RWPE2 (cell line): ENCODE measurements around the gene JAZF1.

ENCODE experiments used
- ATAC-seq: fragments of 200-7000 bp; cut with Tn5 transposase; 3 replicates; pipeline ENCODE4 v1.9.1; 2021; ENCODE audit warnings: low read depth
- DNase-seq: peaks from one replicate; pipeline ENCODE4 v3.0.0-alpha.2; 2020; ENCODE audit warnings: low spot score
- H3K27ac ChIP-seq: fragments of 450-650 bp; 2 replicates; pipeline ENCODE4 v1.5.1; 2017; ENCODE audit warnings: mild to moderate bottlenecking; ENCODE audit not compliant: poor library complexity, severe bottlenecking
- H3K27me3 ChIP-seq: fragments of 250-450 bp; sonication (Bioruptor Pico); 2 replicates; pipeline ENCODE4 v1.5.1; 2021; ENCODE audit warnings: mild to moderate bottlenecking, moderate library complexity; ENCODE audit not compliant: insufficient read depth, poor library complexity, severe bottlenecking
- H3K36me3 ChIP-seq: fragments of 250-450 bp; sonication (Bioruptor Pico); 2 replicates; pipeline ENCODE4 v1.5.1; 2020; ENCODE audit warnings: low read depth, mild to moderate bottlenecking, moderate library complexity
- H3K4me1 ChIP-seq: fragments of 250-450 bp; sonication (Bioruptor Pico); 2 replicates; pipeline ENCODE4 v1.5.1; 2021; ENCODE audit warnings: mild to moderate bottlenecking, moderate library complexity; ENCODE audit not compliant: insufficient read depth, poor library complexity, severe bottlenecking
- H3K4me3 ChIP-seq: fragments of 250-450 bp; sonication (Bioruptor Pico); 2 replicates; pipeline ENCODE4 v1.5.1; 2021; ENCODE audit warnings: mild to moderate bottlenecking, moderate library complexity; ENCODE audit not compliant: severe bottlenecking
- H3K9me3 ChIP-seq: fragments of 250-450 bp; sonication (Bioruptor Pico); 2 replicates; pipeline ENCODE4 v1.5.1; 2021; ENCODE audit warnings: mild to moderate bottlenecking, moderate library complexity; ENCODE audit not compliant: severe bottlenecking
- TF ChIP-seq, protein P1 (sequence below): fragments of 450-650 bp; IDR thresholded peaks from one replicate; pipeline ENCODE4 v1.5.1; 2017; ENCODE audit warnings: mild to moderate bottlenecking, moderate library complexity; ENCODE audit not compliant: poor library complexity, severe bottlenecking

Gene JAZF1

DNA sequence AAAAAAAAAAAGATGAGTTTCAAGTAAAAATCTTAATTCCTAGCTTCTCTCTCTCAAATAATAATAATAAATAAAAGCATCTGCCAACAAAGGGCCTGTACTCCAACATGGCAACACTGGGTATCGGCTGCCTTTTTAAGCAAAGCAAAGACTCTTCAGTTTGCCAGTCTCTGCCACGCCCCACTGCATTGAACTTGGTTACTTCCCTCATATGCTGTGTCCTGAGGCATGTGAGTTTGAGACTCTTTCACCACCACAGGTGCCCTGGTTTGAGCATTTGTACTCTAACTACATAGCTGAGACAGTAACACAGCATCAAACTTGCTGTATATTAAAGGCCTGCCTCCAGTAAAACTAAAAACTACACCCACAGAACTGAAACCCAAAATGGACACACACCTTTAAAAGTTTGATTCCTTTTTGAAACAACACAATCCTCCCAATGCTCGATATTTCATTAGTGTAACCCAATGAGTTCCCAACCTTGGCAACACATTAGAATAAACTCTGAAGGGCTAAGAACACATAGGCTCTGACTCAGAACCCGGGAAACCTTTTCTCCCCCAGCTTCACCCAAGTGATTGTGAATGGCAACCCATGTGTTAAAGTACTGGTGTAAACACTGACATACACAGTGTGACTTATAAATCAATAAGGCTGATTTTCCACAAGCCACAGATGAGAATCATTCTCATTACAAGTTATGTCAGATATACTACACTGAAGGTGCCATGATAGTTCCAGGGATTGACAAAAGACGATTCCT lies 12.0 kb downstream of the JAZF1 start:
- Histone ChIP-seq H3K27me3 (no peaks in the 10 kb centered on the region), H3K9me3 (no peaks in the 10 kb centered on the region), H3K4me3 (no peak overlapping the region), H3K27ac (no peak overlapping the region), H3K36me3 (peaks cover 7% of the 10 kb centered on the region; the same call in 1 of the 2 replicates), H3K4me1 (peaks cover 17% of the 10 kb centered on the region)
- DNase-seq (no peak), ATAC-seq (no peak)
- TF ChIP-seq, protein P1, sequence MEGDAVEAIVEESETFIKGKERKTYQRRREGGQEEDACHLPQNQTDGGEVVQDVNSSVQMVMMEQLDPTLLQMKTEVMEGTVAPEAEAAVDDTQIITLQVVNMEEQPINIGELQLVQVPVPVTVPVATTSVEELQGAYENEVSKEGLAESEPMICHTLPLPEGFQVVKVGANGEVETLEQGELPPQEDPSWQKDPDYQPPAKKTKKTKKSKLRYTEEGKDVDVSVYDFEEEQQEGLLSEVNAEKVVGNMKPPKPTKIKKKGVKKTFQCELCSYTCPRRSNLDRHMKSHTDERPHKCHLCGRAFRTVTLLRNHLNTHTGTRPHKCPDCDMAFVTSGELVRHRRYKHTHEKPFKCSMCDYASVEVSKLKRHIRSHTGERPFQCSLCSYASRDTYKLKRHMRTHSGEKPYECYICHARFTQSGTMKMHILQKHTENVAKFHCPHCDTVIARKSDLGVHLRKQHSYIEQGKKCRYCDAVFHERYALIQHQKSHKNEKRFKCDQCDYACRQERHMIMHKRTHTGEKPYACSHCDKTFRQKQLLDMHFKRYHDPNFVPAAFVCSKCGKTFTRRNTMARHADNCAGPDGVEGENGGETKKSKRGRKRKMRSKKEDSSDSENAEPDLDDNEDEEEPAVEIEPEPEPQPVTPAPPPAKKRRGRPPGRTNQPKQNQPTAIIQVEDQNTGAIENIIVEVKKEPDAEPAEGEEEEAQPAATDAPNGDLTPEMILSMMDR: no peak

DNA sequence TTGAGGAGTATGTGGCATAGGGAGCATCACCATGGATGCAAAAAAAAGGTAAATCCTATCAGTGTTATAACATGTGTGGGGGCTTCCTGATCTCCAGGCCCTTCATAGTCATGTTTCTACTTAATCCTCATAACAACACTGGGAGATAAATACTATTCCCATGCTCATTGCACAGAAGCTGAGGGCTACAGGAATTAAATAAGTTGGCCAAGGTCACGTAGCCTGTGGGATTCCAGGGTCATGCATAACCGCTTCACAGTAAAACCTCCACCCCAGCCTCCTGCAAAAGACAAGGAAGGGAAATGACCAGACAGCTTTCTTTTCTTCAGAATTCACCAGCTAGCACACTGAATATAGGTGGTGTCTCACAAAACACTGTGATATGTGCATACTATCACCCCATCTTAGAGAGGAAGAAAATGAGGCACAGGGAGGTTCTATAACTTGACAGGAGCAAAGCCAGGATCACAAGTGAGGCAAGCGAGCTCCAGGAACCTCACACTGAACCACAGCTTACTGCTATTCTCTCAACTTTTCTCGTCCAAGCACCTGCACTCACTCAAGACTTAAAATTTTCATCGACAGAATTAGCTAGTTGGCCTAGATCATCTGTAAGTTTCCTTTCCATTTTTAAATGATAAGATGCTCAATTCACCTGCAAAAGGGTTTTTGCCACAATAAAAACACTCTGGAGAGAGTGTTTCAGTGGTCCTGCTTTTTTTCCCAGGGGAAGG lies 13.4 kb downstream of the JAZF1 start:
- TF ChIP-seq, protein P1: no peak
- Histone ChIP-seq H3K27me3 (no peaks in the 10 kb centered on the region), H3K27ac (peak overlapping the region; percentile 49), H3K4me3 (no peak overlapping the region), H3K4me1 (peaks cover 17% of the 10 kb centered on the region), H3K9me3 (no peaks in the 10 kb centered on the region), H3K36me3 (peaks cover 4% of the 10 kb centered on the region; the same call in 1 of the 2 replicates)
- no peak for ATAC-seq
- no peak for DNase-seq

DNA sequence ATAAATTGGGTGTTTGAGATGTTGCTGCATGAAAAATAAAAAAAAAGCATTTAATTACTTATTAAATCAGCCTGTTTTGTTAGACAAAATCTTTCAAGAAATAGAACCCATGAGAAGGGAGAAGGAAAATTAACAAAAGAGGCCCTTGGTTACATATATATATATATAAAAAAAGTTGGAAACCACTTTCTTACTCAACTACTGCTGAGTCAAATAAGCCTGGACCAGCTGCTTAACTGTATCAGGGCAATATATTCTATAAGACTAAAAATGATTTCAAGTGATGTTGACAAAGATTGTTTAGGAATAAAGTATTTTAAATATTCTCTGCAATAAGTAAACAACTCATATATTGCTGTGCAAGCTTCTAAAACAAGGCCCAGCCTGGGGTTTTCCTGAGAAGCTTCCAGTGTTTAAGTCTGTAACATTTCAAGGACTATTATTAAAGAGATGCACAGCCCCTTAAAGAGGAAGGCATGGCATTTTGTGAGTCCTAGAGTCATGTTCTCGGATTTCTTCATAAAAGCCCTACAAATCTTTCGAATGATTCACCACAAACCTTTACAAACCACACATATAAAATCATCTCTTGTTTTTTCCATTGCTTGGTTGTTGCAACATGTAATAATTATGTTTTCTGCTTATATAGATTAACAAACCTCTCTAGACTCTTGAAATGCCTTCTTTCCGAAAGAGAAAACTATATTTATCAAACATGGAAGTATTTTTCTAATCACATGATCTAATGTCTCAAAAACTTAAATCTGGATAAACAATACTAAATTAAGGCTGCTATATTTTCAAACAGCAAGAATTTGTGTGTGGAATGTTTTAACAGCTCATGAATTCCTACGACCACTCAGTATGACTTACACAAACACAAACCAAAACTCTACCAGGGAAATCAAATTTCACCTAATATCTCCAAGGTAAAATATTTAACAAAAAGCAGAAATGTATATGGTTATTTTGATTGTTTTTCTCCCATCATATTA lies 14.3 kb downstream of the JAZF1 start:
- H3K36me3 ChIP-seq: peaks cover 4% of the 10 kb centered on the region; the same call in 1 of the 2 replicates
- ATAC-seq (peak; percentile 75), DNase-seq (no peak)
- no peaks in the 10 kb centered on the region for H3K9me3 ChIP-seq
- H3K4me1 ChIP-seq: peaks cover 17% of the 10 kb centered on the region
- TF ChIP-seq, protein P1: no peak
- no peak overlapping the region for H3K4me3 ChIP-seq
- no peaks in the 10 kb centered on the region for H3K27me3 ChIP-seq
- peak overlapping the region; percentile 49 for H3K27ac ChIP-seq

DNA sequence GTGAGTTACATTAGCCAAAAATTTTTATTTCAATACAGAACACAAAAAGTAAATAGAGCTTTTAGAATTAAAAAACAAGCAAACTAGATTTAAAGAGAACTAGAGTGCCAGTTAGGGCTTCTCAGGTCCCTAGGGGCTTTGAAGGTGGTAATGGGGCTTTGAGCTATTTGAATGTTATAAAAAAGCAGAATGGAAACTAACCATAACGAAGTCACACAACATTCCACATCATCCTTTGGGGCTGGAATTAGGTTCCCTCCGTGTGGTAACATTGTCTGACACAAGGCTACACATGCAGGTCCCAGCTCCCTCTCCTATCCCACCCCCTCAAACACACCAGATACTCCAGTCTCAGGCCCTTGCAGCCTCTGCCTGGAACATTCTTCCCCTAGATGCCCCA lies 15.3 kb downstream of the JAZF1 start:
- DNase-seq (no peak), ATAC-seq (no peak)
- TF ChIP-seq, protein P1: no peak
- H3K4me1 ChIP-seq: peaks cover 17% of the 10 kb centered on the region
- H3K9me3 ChIP-seq: no peaks in the 10 kb centered on the region
- H3K27me3 ChIP-seq: no peaks in the 10 kb centered on the region
- H3K4me3 ChIP-seq: no peak overlapping the region
- H3K36me3 ChIP-seq: peaks cover 4% of the 10 kb centered on the region; the same call in 1 of the 2 replicates
- no peak overlapping the region for H3K27ac ChIP-seq
